GM12878 (cell line): ENCODE measurements around the gene CNNM1. TPM values are rescaled to one million over a fixed set of nuclear protein-coding genes. Genes with fewer than 3 reads are reported as not detected.

ENCODE experiments used
- ATAC-seq: fragments of 200-7000 bp; cut with Tn5 transposase; 3 replicates; pipeline ENCODE4 v1.9.1; 2020; ENCODE audit warnings: mild to moderate bottlenecking, moderate library complexity
- BruUV-seq: library from RNA; stranded (reverse); fragments of 400-500 nt; replicated peaks from 2 replicates; lab custom pipeline; 2021; lab: Mats Ljungman, UMichigan
- CTCF ChIA-PET: fragments of 300-600 bp; sonication (Branson Sonifier 250); formaldehyde crosslinking; extraction: SDS; loops from one replicate; lab custom pipeline; 2021; ENCODE audit warnings: inconsistent platforms; lab: Yijun Ruan, JAX
- POLR2A ChIA-PET: fragments of 350-600 bp; formaldehyde crosslinking; extraction: SDS; loops from one replicate; lab custom pipeline; 2021; ENCODE audit warnings: inconsistent platforms; lab: Charles Lee
- RAD21 ChIA-PET: fragments of 300-600 bp; sonication (Branson Sonifier 250); formaldehyde crosslinking; loops from one replicate; lab custom pipeline; 2023; ENCODE audit warnings: antibody characterized with exemption; ENCODE audit not compliant: unreplicated experiment; lab: Charles Lee
- SMC1A ChIA-PET: fragments of 300-600 bp; sonication (Branson Sonifier 250); formaldehyde crosslinking; loops from one replicate; lab custom pipeline; 2023; ENCODE audit not compliant: unreplicated experiment, uncharacterized antibody; lab: Charles Lee
- DNase-seq: peaks from one replicate; pipeline ENCODE4 v3.0.0-alpha.2; 2011; ENCODE audit warnings: low read depth, low spot score
- FAIRE-seq: peaks from 3 replicates; lab custom pipeline; 2011; peaks lifted over from hg19 to GRCh38; lab: Jason Lieb, UNC
- H2AFZ ChIP-seq: 2 replicates; pipeline ENCODE4 v1.6.0; 2011; ENCODE audit warnings: low read depth, low read length, control low read depth; ENCODE audit not compliant: control insufficient read depth
- H3K27ac ChIP-seq: 2 replicates; pipeline ENCODE4 v1.5.1; 2011; ENCODE audit warnings: control low read depth; ENCODE audit not compliant: control insufficient read depth, insufficient read depth
- H3K27me3 ChIP-seq, 2 experiments: replicated peaks in 1 of 2; 2 replicates each; pipeline versions ENCODE4 v1.6.0 to v1.6.1; 2011; ENCODE audit warnings: low read length in 1 of 2; ENCODE audit not compliant: control insufficient read depth in 2 of 2, insufficient read depth in 2 of 2
- H3K36me3 ChIP-seq, 2 experiments: 2 replicates each; pipeline ENCODE4 v1.5.1; 2011; ENCODE audit warnings: low read length in 1 of 2; ENCODE audit not compliant: control insufficient read depth in 2 of 2, insufficient read depth in 2 of 2
- H3K4me1 ChIP-seq: 2 replicates; pipeline ENCODE4 v1.6.1; 2011; ENCODE audit warnings: mild to moderate bottlenecking, low read length, moderate library complexity, mixed read lengths; ENCODE audit not compliant: control insufficient read depth, insufficient read depth
- H3K4me2 ChIP-seq: 2 replicates; pipeline ENCODE4 v1.6.0; 2011; ENCODE audit warnings: control low read depth; ENCODE audit not compliant: control insufficient read depth, insufficient read depth
- H3K4me3 ChIP-seq: fragments of 200-600 bp; sonication (generic); 2 replicates; pipeline ENCODE4 v1.5.1; 2016
- H3K79me2 ChIP-seq: 2 replicates; pipeline ENCODE4 v1.6.0; 2011; ENCODE audit warnings: low read length; ENCODE audit not compliant: control insufficient read depth, insufficient read depth
- H3K9ac ChIP-seq: 2 replicates; pipeline ENCODE4 v1.8.0; 2011; ENCODE audit warnings: low read length, control low read depth, mixed read lengths; ENCODE audit not compliant: control insufficient read depth, insufficient read depth
- H3K9me3 ChIP-seq: replicated peaks from 3 replicates; pipeline ENCODE4 v1.5.1; 2011; ENCODE audit warnings: mild to moderate bottlenecking, low read length; ENCODE audit not compliant: control insufficient read depth, insufficient read depth
- H4K20me1 ChIP-seq: 2 replicates; pipeline ENCODE4 v1.6.0; 2011; ENCODE audit not compliant: control insufficient read depth, insufficient read depth
- EZH2 ChIP-seq: IDR thresholded peaks from 2 replicates; pipeline ENCODE4 v1.6.1; 2012; ENCODE audit warnings: low read depth, mild to moderate bottlenecking, control low read depth, inconsistent platforms, low read length, borderline replicate concordance; ENCODE audit not compliant: control insufficient read depth
- IRF3 ChIP-seq: fragments of 450-650 bp; IDR thresholded peaks from 2 replicates; pipeline ENCODE4 v1.6.1; 2014; ENCODE audit warnings: mild to moderate bottlenecking
- MTA2 ChIP-seq: fragments of 450-650 bp; IDR thresholded peaks from 2 replicates; pipeline ENCODE4 v1.6.1; 2016; ENCODE audit warnings: low read depth, mild to moderate bottlenecking, moderate library complexity
- SP1 ChIP-seq: IDR thresholded peaks from one replicate; pipeline ENCODE4 v1.6.1; 2011; ENCODE audit warnings: low read depth, low read length
- STAT3 ChIP-seq: IDR thresholded peaks from 2 replicates; pipeline ENCODE4 v1.6.1; 2011; ENCODE audit warnings: low read depth, low read length, improper control_type of control experiment
- USF1 ChIP-seq: IDR thresholded peaks from 2 replicates; pipeline ENCODE4 v1.6.1; 2011; ENCODE audit warnings: borderline replicate concordance, low read depth, mild to moderate bottlenecking, moderate library complexity, mixed read lengths, low read length; ENCODE audit not compliant: insufficient read depth; ENCODE audit errors: extremely low read length
- WGBS: methylation state at CpG from one replicate; pipeline ENCODE4 v1.1.6; 2016; ENCODE audit warnings: low lambda C conversion rate; ENCODE audit not compliant: insufficient replicate concordance, insufficient coverage; ENCODE audit errors: missing lambda C conversion rate; 5-methylcytosine and 5-hydroxymethylcytosine counted together
- in situ Hi-C: fragments of 300-500 bp; cut with MboI; formaldehyde crosslinking; loops from 9 replicates; pipeline ENCODE4 v1.14.3; 2018; ENCODE audit warnings: mixed read lengths
- intact Hi-C: fragments of 100-400 bp; cut with micrococcal nuclease; formaldehyde crosslinking; loops from one replicate; pipeline ENCODE4 v1.14.2; 2022; ENCODE audit not compliant: unreplicated experiment
- polyA plus RNA-seq, 11 experiments: library from polyadenylated mRNA; depleted of rRNA in 4 of 11; unstranded in 6 of 11; stranded (reverse) in 5 of 11; fragments of >200 nt; fragmentation: Nextera tagmentation in 4 of 11; fragmentation: Illumina TruSeq in 1 of 11; extraction: Ambion mirVana in 4 of 11; extraction: Trizol in 1 of 11; gene quantifications; 1 replicate in 1 of 11; 2 replicates in 10 of 11; pipeline versions ENCODE4 v1.2.1 to v1.2.3, GENCODE V29; 2011 to 2016; ENCODE audit warnings: inconsistent platforms in 2 of 11, missing spikeins in 2 of 11, low read depth in 1 of 11
- total RNA-seq, 4 experiments: library from RNA; depleted of rRNA in 3 of 4; stranded (reverse); fragments of >200 nt in 3 of 4; fragmentation: Illumina TruSeq in 1 of 4; extraction: Trizol in 1 of 4; gene quantifications; 2 replicates each; pipeline versions ENCODE4 v1.2.1 to v1.2.3, GENCODE V29; 2013 to 2021

The CNNM1 gene
- total and polyA plus RNA-seq, 10 of the 15 experiments (the other 5 are each of a cell fraction or from before 2014, with no cell fraction given) = 0.01 TPM; not detected in 9

GRCh38 chr10:99418910-99419624 is 89.9 kb downstream of the CNNM1 start:
- Histone ChIP-seq H3K4me3 (no peak overlapping the region), H3K36me3 (peaks cover 0 to 10% of the 10 kb centered on the region in 2 experiments; a peak in 2 of 4 replicates), H3K27me3 (no peaks in the 10 kb centered on the region), H3K4me2 (no peak overlapping the region), H4K20me1 (no peaks in the 10 kb centered on the region), H3K27ac (no peak overlapping the region), H3K9ac (no peak overlapping the region), H3K79me2 (no peaks in the 10 kb centered on the region), H2AFZ (no peak overlapping the region), H3K9me3 (no peaks in the 10 kb centered on the region), H3K4me1 (no peaks in the 10 kb centered on the region)
- TF ChIP-seq MTA2 (no peak), STAT3 (no peak), IRF3 (no peak)
- intact Hi-C loops = no loop called here
- ATAC-seq (no peak), FAIRE-seq (no peak), DNase-seq (no peak)
- ChIA-PET CTCF (interaction anchor here (4.2 kb wide), 1 partner anchor 17 kb away, joined by 19 read pairs; no protein-coding TSS in a partner anchor), POLR2A (no interaction called here), SMC1A (interaction anchor here (0.9 kb wide), 1 partner anchor 10 kb away, joined by 3 read pairs; no protein-coding TSS in a partner anchor), RAD21 (no interaction called here)
- in situ Hi-C loops = no loop called here
- BruUV-seq = no TSS peak

- BruUV-seq = no TSS peak
- intact Hi-C loops = no loop called here
- ATAC-seq = no peak
- Histone ChIP-seq H3K36me3 (peaks cover 0 to 10% of the 10 kb centered on the region in 2 experiments; a peak in 2 of 4 replicates), H3K9ac (no peak overlapping the region), H3K9me3 (no peaks in the 10 kb centered on the region), H3K4me2 (no peak overlapping the region), H3K4me3 (no peak overlapping the region), H2AFZ (no peak overlapping the region), H4K20me1 (no peaks in the 10 kb centered on the region), H3K79me2 (no peaks in the 10 kb centered on the region), H3K4me1 (no peaks in the 10 kb centered on the region)
- 97% methylated on average over 2 of the region's 2 CpGs for WGBS
- DNase-seq = no peak
- SMC1A ChIA-PET = interaction anchor here (0.9 kb wide), 1 partner anchor 10 kb away, joined by 3 read pairs; no protein-coding TSS in a partner anchor
- in situ Hi-C loops = no loop called here
- FAIRE-seq = no peak
- CTCF ChIA-PET = interaction anchor here (4.2 kb wide), 1 partner anchor 17 kb away, joined by 19 read pairs; no protein-coding TSS in a partner anchor
- RAD21 ChIA-PET = no interaction called here
- POLR2A ChIA-PET = interaction anchor here (0.5 kb wide), 2 partner anchors 201 to 212 kb away, joined by 3 to 4 read pairs; no protein-coding TSS in a partner anchor
- TF ChIP-seq USF1 = no peak
- no peak for TF ChIP-seq EZH2
- TF ChIP-seq SP1 = no peak
- TF ChIP-seq, all 136 proteins: peak for 0
- H3K27me3 ChIP-seq = no peaks in the 10 kb centered on the region
- H3K27ac ChIP-seq = no peak overlapping the region
Observed at GRCh38 chr10:99419688-99420087, 90.5 kb downstream of the CNNM1 start.
